Measurements from ENCODE around the gene DCAF10.
"Not testable (repeated sequence)": the region's sequence is repeated elsewhere in the genome, so short reads cannot be mapped to it uniquely, and the experiment has no call there.

The DCAF10 gene

DNA sequence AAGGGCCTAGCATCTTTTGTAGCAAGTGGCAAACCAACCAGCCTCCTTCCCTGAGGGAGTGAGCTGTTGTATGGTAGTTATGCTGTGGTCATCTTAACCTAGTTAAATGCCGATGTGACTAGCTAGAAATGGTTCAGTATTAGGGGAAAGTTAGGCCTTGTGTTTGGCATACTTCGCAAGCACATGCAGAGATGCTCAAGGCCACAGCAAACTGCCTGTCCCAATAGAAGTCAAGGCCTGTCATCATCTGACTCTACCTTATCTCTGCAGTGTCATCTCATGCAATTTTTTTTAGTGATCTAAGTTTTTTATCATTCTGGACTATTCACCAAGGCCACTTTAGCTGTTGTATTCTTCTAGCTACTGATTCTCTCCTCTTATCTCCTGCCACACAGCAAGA lies 10.5 kb upstream of the DCAF10 start:
- DNase-seq: no peak

DNA sequence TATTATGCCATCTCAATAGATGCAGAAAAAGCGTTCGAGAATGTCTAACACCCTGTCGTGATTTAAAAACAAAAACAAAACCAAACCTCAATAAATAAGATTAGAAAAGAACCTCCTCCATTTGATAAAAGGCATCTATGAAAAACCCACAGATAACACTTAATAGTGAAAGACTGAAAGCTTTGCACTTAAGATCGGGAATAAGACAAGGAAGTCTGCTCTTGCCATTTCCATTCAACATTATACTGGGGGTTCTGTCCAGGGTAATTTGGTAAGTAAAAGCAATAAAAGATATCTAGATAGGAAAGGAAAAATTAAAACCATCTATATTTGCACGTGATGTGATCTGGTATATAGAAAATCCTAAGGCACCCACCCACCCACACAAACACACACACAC lies 8.5 kb upstream of the DCAF10 start:
- no peak for DNase-seq

DNA sequence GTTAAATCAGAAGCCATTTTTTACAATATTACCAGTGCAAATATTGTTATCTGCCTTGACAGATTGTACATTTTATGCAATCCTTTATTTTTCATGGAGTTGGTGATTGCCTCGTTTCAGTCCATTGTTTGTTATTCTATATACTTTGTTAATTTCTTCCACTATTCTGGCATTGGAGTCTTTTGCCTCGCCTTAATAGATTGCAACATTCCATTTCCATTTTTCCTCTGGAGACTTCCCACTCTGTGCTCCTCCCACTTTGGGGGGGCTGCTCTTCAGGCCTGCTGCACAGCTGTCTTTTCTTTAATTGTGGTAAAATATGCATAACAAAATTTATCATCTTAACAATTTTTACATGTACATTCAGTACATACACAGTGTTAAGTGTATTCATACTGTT lies 4.4 kb upstream of the DCAF10 start:
- no peak for DNase-seq

DNA sequence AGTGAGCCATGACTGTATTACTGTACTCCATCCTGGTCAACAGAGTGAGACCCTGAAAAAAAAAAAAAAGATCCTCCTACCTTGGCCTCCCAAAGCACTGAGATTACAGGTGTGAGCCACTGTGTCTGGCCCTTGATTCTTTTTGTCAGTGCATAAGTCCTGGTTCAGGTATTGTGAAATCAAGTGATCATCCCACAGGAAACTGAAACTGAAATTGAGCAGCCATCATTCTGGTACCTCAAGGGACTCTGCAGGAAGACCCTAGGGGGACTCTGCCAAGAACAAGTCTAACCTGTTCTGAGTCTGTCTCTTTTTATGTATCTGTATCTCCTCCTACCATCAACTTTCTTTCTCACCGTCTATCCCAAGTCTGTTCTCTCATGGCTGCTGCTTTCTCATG lies 1.9 kb upstream of the DCAF10 start:
- no peak for DNase-seq

DNA sequence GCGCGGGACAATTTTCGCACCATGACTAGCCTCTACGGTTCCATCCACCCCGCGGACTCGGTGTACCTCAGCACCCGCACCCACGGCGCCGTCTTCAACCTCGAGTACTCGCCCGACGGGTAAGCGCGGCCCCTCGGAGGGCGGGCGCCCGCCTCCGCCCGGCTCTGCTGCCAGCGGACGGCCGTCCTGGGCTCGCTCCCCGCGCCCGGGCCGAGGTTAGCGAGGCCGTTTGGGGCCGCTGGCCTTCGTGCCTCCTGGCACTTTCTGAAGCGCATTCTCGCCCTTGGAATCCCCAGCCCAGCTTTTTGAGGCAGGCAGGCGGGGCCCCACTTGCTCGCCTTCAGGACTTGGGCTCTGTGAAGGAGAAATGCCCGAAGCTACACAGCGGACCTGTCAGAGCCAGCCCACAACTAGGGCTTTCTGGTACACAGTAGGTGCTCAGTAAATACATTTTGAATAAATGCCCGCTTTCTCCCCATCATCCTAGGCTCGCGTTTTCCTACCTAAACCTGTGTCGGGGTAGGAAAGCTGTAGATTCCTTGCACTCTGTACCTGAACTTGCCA lies 772 bp downstream of the DCAF10 start:
- peak; percentile 12 for DNase-seq

DNA sequence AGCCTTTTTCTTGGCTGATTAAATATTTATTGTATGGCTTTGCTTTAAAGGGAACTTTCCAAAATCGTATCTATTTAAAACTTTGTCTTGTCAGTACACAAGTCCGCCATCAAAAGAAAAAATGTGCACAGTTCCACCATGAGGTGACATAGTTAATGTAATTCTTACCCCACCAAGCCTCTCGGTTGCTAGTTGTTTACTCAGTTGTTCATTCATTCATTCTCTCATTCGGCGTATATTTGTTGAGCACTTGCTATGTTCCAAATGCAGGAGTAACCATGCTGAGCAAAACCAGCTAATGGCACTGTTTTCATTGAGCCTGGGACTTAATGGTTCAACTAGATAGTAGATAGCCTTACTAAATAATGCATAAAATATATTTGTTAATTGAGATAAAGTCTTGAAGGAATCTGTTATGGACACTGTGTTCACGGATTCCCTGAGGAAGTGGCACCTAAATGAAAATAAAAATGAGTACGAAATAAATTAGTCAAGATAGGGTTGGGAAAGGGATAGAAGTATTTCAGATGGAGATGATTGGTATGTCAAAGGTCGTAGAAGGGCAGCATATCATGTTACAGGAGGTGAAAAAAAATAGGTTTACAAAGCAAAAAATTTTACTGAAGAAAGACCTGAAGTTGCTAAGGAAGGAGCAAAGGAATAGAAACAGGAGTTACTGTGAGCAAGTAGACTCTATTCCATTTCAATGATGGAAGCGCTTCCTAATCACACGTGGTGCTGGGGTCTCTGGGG lies 1.5 kb downstream of the DCAF10 start:
- no peak for DNase-seq

DNA sequence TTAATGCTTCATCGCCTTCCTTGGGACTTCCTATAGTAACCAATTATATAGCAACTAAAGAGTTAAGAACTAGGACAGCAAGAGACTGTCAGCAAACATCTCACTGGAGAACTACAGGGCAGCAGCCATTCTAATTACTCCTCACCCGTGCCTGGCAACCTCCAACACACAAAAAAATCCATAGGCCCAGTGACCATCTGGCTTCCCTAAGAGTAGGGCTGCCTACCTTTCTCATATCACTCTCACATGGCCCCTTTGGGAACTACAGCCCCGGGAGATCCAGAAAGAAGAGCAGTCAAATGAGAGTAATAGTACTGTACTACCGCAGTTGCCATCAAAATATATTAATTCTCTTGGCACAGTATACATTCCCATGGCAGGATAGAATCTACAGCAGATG lies 5.7 kb downstream of the DCAF10 start:
- DNase-seq: no peak

DNA sequence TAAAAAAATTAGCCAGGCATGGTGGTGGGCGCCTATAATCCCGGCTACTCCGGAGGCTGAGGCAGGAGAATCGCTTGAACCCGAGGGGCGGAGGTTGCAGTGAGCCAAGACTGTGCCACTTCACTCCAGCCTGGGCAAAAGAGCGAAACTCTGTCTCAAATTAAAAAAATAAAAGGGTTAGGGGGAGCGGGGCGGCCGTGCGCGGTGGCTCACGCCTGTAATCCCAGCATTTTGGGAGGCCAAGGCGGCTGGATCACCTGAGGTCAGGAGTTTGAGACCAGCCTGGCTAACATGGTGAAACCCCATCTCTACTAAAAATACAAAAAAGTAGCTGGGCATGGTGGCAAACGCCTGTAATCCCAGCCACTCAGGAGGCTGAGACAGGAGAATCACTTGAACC lies 9.1 kb downstream of the DCAF10 start:
- DNase-seq: not testable (repeated sequence)

DNA sequence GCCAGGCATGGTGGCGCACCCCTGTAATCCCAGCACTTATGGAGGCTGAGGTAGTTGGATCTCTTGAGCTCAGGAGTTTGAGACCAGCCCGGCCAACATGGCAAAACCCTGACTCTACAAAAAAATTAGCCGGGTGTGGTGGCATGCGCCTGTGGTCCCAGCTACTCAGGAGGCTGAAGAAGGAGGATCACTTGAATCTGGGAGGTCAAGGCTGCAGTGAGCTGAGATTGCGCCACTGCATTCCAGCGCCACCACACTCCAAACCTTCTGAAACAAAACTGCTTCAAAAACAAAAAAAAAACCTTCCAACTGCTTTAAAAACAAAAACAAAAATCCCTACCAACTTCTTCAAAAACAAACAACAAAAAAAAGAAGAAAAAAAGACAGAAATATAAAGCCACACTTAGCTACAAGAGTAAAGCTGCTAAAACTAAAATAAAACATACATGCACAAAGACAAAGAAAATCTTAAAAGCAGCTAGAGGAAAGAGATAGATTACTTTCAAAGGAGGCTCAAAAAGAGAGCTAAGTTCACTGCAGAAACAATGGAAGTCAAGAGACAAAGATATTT lies 11.4 kb downstream of the DCAF10 start:
- DNase-seq: no peak

DNA sequence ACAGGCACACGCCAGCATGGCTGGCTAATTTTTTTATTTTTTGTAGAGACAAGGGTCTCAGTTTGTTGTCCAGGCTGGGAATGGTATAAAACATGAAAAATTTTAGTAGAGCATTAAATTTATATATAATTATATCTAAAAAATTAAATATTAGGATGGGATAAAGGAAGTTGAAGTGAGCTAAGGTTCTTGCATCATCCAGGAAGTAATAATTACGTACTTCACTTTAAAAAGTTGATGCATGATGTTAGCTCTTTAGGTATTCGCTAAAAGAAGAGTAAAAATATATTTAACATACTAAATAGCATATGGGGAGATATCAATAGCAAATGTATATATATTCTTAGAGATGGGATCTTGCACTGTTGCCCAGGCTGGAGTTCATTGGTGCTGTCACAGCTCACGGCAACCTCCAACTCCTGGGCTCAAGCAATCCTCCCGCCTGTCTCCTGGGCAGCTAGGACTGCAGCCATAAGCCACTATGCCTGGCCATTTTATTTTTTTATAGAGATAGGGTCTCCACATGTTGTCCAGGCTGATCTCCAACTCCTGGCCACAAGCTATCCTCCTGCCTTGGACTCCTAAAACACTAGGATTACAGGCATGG lies 12.3 kb downstream of the DCAF10 start:
- no peak for DNase-seq

DNA sequence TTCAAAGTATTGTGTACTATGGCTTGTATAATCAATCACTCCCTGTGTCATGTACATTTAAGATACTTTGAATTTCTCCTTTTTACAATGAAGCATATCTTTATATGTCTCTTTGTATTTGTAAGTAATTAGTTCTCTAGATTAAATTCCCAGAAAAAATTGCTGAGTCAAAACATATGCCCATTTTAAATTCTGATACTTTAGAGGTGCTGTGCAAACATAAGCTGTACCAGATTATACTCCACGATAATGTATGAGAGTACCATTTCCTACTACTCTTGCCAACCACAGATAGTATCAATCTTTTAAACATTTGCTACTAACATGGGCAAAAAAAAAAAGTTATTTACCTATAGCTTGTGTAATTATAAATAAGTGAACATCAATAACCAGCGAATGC lies 18.3 kb downstream of the DCAF10 start:
- DNase-seq: no peak

DNA sequence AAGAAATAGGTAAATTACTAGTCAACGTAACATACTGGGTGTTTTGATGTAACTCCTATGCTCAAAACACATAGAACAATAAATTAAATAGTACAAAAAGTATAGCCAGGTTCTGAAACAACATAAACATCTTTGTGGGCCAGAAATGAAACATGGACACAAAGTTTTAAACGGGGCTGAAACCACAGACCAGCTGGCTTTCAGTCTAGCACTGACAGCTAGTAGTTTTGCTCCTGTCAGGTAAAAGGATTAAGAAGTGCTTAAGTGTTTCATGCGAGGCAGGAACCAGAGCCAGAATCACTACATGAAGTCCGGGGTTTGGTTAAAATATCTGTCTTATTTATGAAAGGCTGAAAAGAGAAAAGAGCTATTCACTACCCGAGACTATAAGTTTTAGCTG lies 19.5 kb downstream of the DCAF10 start:
- no peak for DNase-seq

DNA sequence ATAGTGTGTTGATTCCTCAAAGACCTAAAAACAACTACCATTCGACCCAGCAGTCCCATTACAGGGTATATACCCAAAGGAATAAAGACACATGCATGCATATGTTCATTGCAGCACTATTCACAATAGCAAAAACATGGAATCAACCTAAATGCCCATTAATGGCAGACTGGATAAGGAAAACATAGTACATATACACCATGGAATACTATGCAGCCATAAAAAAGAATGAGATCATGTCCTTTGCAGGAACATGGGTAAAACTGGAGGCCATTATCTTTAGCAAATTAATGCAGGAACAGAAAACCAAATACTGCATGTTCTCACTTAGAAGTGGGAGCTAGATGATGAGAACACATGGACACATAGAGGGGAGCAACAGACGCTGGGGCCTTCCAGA lies 24.6 kb downstream of the DCAF10 start:
- DNase-seq: not testable (repeated sequence)

DNA sequence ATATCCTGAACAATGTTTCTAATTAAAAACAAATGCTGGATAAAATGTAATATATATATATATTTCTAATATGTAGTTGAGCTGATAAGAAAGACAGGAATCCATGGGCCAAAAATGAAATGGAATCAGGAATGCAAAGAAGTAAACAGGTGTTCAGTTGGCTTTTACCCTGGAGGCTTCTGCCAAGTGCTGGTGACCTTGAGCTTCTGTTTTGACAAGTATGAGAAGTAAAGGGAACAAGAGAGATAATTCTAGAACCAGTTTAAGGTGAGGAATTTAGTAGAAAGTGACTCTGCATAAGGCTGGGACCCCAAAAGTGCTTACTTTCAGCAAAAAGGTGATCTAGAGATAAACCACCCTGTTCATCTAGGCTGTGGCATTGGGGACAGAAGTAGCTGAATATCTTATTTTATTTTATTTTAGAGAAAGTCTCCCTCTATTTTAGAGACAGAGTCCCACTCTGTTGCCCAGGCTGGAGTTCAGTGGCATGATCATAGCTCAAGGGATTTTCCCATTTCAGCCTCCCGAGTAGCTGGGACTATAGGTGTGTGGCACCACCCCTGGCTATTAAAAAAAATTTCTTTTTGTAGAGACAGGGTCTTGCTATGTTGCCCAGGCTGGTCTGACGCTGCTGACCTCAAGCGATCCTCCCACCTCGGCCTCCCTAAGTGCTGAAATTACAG lies 27.0 kb downstream of the DCAF10 start:
- DNase-seq: no peak

DNA sequence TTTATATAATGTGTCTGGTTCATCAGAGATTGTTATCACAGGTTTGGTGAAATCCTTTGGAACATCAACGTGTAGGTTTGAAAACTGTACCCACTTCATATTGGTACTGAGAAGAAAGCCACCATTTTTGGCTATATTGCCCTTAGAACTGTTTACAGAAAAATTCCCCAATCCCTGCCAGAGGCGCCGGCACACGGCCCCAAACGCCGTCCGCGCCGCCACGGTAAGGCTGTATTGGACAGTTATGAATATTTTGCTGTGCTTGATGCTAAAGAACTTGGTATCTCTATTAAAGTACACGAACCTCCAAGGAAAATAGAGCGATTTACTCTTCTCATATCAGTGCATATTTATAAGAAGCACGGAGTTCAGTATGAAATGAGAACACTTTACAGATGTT lies 35.2 kb downstream of the DCAF10 start:
- DNase-seq: no peak

DNA sequence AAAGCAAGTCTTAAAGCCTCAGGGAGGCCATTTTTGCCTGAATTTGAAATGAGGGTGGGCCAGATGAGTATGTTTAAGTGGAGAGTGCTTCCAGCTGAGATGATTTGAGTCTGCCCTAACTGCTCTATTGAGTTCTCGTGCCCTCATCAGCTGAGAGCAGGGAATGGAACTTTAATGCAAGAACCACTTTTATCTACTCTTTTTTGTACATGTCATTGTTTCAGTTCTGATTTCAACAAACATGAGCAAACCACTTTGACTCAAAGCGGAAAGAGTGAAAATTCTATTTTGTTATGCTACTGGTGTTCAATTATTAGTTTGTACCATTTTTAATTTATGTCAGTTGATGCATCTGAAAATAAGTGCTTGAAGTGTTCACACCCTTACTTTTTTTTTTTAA lies 35.8 kb downstream of the DCAF10 start:
- DNase-seq: no peak

DNA sequence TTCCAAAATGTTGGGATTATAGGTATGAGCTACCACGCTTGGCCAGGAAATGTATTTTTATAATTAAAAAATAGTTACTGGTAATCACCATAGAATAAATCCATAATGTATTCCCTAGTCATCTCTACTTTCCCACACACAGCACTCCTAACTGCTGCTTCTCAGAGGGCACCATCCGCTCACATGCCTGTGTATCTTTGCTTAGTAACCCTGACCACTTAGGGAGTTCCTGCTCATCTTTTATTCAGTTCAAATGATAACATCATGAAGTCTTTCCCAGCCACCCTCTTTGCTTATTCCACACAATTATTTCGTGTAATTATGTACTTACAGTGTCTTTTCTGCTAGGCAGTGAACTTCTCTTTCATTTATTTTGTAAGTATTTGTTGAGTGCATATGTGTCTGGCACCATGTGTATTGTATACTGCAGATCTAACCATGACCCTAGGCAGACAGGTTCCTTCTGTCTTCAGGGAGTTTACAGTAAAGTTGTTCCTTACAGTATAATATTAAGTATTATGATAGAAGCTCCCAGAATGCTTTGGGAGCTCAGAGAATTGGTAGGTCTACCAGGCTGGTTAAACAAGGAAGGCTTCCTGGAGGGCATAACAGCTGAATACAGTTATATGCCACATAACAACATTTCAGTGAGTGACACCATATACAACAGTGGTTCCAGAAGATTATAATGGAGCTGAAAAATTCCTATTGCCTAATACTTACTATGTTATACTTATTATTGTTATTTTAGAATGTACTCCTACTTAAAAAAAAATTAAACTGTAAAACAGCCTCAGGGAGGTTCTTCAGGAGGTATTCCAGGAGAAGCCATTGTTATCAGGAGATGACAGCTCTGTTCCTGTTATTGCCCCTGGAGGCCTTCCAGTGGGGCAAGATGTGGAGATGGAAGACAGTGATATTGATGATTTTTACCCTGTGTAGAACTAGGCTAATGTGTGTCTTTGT lies 39.2 kb downstream of the DCAF10 start:
- DNase-seq: peak; percentile 22

DNA sequence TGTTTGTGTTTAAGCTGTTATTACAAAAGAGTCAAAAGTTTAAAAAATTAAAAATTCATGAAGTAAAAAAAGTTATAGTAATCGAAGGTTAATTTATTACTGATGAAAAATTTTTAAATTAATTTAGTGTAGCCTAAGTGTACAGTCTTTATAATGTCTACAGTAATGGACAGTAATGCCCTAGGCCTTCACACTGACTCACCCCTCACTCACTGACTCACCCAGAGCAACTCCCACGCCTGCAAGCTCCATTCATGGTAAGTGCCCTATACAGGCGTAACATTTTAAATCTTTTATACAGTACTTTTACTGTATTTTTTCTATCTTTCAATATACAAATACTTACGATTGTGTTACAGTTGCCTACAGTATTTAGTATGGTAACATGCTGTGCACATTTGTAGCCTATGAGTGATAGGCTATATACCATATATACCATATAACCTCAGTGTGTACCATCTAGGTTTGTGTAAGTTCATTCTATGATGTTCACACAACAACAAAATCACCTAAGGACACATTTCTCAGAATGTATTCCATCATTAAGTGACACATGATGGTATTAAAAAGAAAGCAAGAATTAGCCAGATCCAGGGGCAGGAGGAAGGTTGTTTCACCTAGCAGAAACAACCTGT lies 40.1 kb downstream of the DCAF10 start:
- peak; percentile 72 for DNase-seq

DNA sequence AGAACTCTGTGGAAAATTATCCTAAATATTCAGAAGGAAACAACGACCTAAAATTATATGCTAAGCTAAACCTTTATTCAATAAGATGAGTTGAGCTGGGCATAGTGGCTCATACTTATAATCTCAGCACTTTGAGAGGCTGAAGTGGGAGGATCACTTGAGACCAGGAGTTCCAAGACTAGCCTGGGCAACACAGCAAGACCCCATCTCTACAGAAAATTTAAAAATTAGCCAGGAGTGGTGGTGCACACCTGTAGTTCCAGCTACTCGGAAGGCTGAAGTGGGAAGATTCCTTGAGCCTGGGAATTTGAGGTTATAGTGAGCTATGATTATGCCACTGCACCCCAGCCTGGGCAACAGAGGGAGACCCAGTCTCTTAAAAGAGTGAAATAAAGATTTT lies 51.6 kb downstream of the DCAF10 start:
- no peak for DNase-seq

DNA sequence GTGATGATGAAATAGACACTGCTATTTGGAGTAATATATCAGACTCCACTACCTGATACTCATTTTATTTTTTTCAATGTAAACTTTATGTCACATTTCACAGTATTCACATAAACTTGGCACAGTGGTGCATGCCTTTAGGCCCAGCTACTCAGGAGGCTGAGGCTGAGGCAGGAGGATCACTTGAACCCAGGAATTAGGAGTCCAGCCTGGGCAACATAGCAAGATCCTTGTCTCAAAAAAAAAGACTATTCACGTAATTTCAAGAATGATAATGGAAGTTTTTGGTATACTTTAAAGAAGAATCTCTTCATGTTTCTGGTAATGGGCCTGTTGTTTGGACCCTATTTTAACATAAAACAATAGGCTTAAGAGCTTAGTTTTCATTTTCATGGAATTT lies 56.0 kb downstream of the DCAF10 start:
- DNase-seq: no peak

DNA sequence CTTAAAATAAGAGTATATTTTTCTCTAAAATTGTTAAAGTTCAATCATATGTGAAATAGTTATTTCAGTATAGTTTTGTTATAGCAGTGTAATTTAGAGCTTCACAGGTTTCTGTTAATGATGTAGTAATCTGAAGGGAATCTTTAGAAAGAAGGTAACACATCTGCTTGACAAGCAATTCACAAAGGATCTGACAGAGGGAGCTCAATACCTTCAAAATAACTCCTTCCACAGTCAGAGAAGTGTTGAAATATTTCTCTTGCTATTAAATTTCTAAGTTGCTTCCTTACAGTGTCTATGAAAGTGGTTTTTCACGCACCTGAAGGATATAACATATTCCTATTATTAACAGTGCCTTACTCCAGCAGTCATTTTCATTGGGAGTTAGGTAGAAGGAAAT lies 58.4 kb downstream of the DCAF10 start:
- DNase-seq: peak; percentile 4

DNA sequence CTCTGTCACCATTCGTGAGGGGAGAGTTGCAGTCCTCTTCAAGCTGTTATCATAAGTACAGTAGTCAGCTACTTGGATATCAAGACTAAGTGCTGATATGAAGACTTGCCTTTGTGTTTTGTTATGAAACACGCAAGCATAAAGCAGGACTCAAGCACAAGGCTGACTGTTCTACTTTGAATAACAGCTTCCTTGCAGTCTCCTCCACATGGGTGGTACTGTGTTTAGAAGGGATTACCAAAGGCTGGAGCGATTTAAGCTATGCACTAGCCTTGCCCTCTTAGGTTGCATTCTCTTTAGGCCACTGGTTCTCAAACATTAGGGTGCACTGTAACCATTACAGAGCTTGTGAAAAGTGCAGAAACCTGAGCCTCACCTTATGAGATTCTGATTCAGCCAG lies 61.9 kb downstream of the DCAF10 start:
- DNase-seq: no peak

Measured in fibroblast of skin of scalp (primary cell).